GM23338 (cell line): ENCODE results near the gene ENDOV.

Source experiments
- CREB1 ChIP-seq: fragments of 250-450 bp; sonication (Bioruptor Pico); IDR thresholded peaks from 2 replicates; pipeline ENCODE4 v1.5.0; 2020; ENCODE audit warnings: low read depth, mild to moderate bottlenecking, moderate library complexity
- CTCF ChIP-seq, 2 experiments: fragments of 200-600 bp in 1 of 2; sonication (generic) in 1 of 2; conservative IDR thresholded peaks; 2 replicates each; pipeline versions ENCODE4 v1.5.1 to v1.6.1; 2016 to 2017; ENCODE audit warnings: antibody characterized with exemption in 2 of 2, low read depth in 2 of 2, mild to moderate bottlenecking in 2 of 2, moderate library complexity in 1 of 2
- EZH2phosphoT487 ChIP-seq: fragments of 200-600 bp; sonication (generic); IDR thresholded peaks from one replicate; pipeline ENCODE4 v1.8.1; 2018; ENCODE audit warnings: antibody characterized with exemption; ENCODE audit not compliant: unreplicated experiment
- POLR2AphosphoS5 ChIP-seq: IDR thresholded peaks from 2 replicates; pipeline ENCODE4 v1.6.1; 2016; ENCODE audit warnings: antibody characterized with exemption, low read depth
- STAT1 ChIP-seq: IDR thresholded peaks from one replicate; pipeline ENCODE4 v1.6.1; 2016; ENCODE audit warnings: antibody characterized with exemption; ENCODE audit not compliant: unreplicated experiment
- ZNF331 ChIP-seq: fragments of 250-450 bp; sonication (Bioruptor Pico); IDR thresholded peaks from 2 replicates; pipeline ENCODE4 v1.5.0; 2020; ENCODE audit warnings: low read depth, mild to moderate bottlenecking, moderate library complexity
- TF ChIP-seq, protein P1 (sequence below): IDR thresholded peaks from one replicate; pipeline ENCODE4 v1.6.1; 2018; ENCODE audit warnings: antibody characterized with exemption; ENCODE audit not compliant: unreplicated experiment

- TF ChIP-seq CTCF (conservative IDR thresholded peaks at IDR 0.05; ENCODE audit: low read depth in 2 of 2): no peak
- TF ChIP-seq, protein P1, sequence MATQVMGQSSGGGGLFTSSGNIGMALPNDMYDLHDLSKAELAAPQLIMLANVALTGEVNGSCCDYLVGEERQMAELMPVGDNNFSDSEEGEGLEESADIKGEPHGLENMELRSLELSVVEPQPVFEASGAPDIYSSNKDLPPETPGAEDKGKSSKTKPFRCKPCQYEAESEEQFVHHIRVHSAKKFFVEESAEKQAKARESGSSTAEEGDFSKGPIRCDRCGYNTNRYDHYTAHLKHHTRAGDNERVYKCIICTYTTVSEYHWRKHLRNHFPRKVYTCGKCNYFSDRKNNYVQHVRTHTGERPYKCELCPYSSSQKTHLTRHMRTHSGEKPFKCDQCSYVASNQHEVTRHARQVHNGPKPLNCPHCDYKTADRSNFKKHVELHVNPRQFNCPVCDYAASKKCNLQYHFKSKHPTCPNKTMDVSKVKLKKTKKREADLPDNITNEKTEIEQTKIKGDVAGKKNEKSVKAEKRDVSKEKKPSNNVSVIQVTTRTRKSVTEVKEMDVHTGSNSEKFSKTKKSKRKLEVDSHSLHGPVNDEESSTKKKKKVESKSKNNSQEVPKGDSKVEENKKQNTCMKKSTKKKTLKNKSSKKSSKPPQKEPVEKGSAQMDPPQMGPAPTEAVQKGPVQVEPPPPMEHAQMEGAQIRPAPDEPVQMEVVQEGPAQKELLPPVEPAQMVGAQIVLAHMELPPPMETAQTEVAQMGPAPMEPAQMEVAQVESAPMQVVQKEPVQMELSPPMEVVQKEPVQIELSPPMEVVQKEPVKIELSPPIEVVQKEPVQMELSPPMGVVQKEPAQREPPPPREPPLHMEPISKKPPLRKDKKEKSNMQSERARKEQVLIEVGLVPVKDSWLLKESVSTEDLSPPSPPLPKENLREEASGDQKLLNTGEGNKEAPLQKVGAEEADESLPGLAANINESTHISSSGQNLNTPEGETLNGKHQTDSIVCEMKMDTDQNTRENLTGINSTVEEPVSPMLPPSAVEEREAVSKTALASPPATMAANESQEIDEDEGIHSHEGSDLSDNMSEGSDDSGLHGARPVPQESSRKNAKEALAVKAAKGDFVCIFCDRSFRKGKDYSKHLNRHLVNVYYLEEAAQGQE: no peak
- no peak for TF ChIP-seq ZNF331 (CRISPR knock-in tag)
- no peak for TF ChIP-seq EZH2phosphoT487
- no peak for TF ChIP-seq CREB1 (CRISPR knock-in tag)
- no peak for TF ChIP-seq POLR2AphosphoS5
- no peak for TF ChIP-seq STAT1
These were observed 67.8 kb downstream of the ENDOV start for GRCh38 chr17:80482555-80483308.
